Spinal cord (tissue), 10 donors: Measurements from ENCODE around the gene GRIP2. TPM values are rescaled to one million over a fixed set of nuclear protein-coding genes. Genes with fewer than 3 reads are reported as not detected.

Experiments used
- DNase-seq, 6 donors: peaks; one replicate each; pipeline versions ENCODE4 v3.0.0 to v3.0.0-alpha.2; 2013 to 2015; ENCODE audit warnings: low spot score in 6 of 6, low read depth in 4 of 6
- H3K27ac ChIP-seq: one replicate; pipeline ENCODE4 v1.5.1; 2013; ENCODE audit warnings: low read depth, low read length, control low read depth
- H3K27me3 ChIP-seq: one replicate; pipeline ENCODE4 v1.6.1; 2013; ENCODE audit warnings: low read length; ENCODE audit not compliant: control insufficient read depth, insufficient read depth
- H3K36me3 ChIP-seq: one replicate; pipeline ENCODE4 v1.6.1; 2013; ENCODE audit warnings: low read length; ENCODE audit not compliant: control insufficient read depth, insufficient read depth
- H3K4me1 ChIP-seq: one replicate; pipeline ENCODE4 v1.6.1; 2013; ENCODE audit warnings: low read length; ENCODE audit not compliant: control insufficient read depth, insufficient read depth
- H3K4me3 ChIP-seq: one replicate; pipeline ENCODE4 v1.5.1; 2013; ENCODE audit warnings: low read depth, low read length, control low read depth
- H3K9me3 ChIP-seq: one replicate; pipeline ENCODE4 v1.6.1; 2013; ENCODE audit warnings: low read length; ENCODE audit not compliant: control insufficient read depth, insufficient read depth
- WGBS: methylation state at CpG from one replicate; pipeline ENCODE4 v1.1.5; 2013; ENCODE audit warnings: missing lambda C conversion rate; ENCODE audit not compliant: insufficient coverage; 5-methylcytosine and 5-hydroxymethylcytosine counted together
- polyA plus RNA-seq, 2 donors: library from polyadenylated mRNA; unstranded; fragments of 120-200 nt; gene quantifications; one replicate each; pipeline ENCODE4 v1.2.1, GENCODE V29; 2013; ENCODE audit not compliant: insufficient read length in 2 of 2
- total RNA-seq, 2 donors: library from RNA; depleted of rRNA in 1 of 2; stranded (reverse); fragments of 120-200 nt in 1 of 2; fragments of >200 nt in 1 of 2; gene quantifications; one replicate each; pipeline versions ENCODE4 v1.2.3 to v1.2.4, GENCODE V29; 2013 to 2014
- donor health status: healthy.

Gene GRIP2
- total and polyA plus RNA-seq, 4 donors = 6.0 to 24.2 (median 12.9) TPM

DNA sequence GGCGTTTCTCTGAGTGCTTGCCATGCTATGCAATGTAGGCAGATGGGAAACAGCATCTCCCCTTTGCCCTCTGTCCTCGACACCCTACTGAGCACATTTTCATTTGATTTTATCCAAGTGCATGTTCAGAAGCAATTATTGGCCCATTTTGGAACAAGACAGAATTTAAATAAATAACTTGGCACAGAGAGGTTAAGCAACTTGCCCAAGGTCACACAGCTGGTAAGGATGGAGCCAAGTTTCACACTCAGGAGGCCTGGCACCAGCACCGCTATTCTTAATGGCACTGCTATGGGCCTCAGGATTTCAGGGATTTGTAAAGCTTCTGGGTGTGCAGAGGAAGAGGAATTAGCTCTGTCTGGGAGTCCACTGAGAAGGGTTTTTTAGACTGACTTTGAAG lies 2.5 kb upstream of the GRIP2 start:
- Histone ChIP-seq H3K27me3 (no peaks in the 10 kb centered on the region), H3K4me1 (peaks cover 37% of the 10 kb centered on the region), H3K4me3 (no peak overlapping the region), H3K27ac (no peak overlapping the region), H3K36me3 (peaks cover 7% of the 10 kb centered on the region), H3K9me3 (no peaks in the 10 kb centered on the region)
- 84% methylated on average over 3 of the region's 3 CpGs for WGBS
- DNase-seq = no peak

DNA sequence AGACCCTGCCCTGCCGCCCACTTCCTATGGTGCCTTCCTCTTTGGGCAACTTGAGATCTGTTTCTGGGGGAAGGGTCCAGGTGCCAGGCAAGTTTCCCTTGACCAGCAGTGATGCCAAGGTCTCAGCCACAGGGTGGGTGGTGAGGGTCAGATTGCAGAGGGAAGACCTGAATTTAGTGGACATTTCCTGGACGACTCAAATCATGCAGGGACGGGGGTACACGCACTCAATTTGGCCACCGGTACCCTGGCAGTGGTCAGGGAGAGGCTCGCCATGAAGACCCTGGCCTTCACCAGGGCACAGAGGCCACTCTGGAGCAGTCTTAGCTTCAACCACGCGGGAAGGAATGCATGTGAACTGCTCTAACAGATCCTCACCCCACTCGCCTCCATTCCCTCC lies 1.5 kb upstream of the GRIP2 start:
- H3K27me3 ChIP-seq = no peaks in the 10 kb centered on the region
- WGBS = 95% methylated on average over 9 of the region's 9 CpGs

DNA sequence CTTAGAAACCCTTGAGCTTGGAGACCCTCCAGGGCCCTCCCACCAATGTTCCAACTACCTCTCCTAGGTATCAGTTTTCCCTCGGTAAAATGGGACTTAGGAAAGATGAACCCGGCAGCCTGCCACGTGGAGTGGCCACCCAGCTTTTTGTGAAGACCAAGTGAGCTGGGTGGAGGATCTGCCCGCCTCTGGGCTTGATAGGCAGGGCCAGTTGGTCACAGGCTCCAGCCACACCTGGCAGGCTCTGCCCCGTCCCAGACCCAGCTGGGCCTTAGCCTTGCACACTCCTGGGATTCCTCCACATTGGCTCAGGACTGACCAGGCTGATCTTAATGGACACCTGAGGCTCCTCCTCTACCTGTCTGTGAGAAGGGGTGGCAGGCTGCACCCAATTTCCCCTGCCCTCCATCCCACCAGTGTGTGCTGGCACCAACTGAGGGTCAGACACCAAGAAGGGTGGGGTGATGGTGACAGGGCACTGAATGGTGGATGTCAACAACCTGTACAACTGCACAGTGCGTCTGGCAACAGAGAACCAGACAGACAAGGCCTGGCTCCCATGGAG lies 761 bp upstream of the GRIP2 start:
- Histone ChIP-seq H3K9me3 (no peaks in the 10 kb centered on the region), H3K4me3 (no peak overlapping the region)
- 81% methylated on average over 5 of the region's 6 CpGs for WGBS

More for the DNA sequence above, 1.5 kb upstream of the GRIP2 start:
- Histone ChIP-seq H3K4me1 (peaks cover 47% of the 10 kb centered on the region), H3K9me3 (no peaks in the 10 kb centered on the region), H3K36me3 (peaks cover 7% of the 10 kb centered on the region), H3K4me3 (no peak overlapping the region), H3K27ac (no peak overlapping the region)
- no peak for DNase-seq

GRCh38 chr3:14539384-14539741 lies 779 bp downstream of the GRIP2 start:
- H3K4me3 ChIP-seq = peak overlapping the region; percentile 46
- H3K36me3 ChIP-seq = peaks cover 5% of the 10 kb centered on the region
- no peak for DNase-seq
- no peaks in the 10 kb centered on the region for H3K9me3 ChIP-seq
- peaks cover 70% of the 10 kb centered on the region for H3K4me1 ChIP-seq
- no peak overlapping the region for H3K27ac ChIP-seq
- H3K27me3 ChIP-seq = no peaks in the 10 kb centered on the region
- 94% methylated on average over 4 of the region's 4 CpGs for WGBS

More for the DNA sequence above, 761 bp upstream of the GRIP2 start:
- peaks cover 7% of the 10 kb centered on the region for H3K36me3 ChIP-seq
- DNase-seq = no peak
- peaks cover 54% of the 10 kb centered on the region for H3K4me1 ChIP-seq
- no peaks in the 10 kb centered on the region for H3K27me3 ChIP-seq
- no peak overlapping the region for H3K27ac ChIP-seq

- 87% methylated on average over 2 of the region's 3 CpGs for WGBS
- Histone ChIP-seq H3K4me3 (no peak overlapping the region), H3K27me3 (no peaks in the 10 kb centered on the region), H3K9me3 (no peaks in the 10 kb centered on the region), H3K27ac (peak overlapping the region; percentile 78), H3K4me1 (peaks cover 76% of the 10 kb centered on the region), H3K36me3 (peaks cover 5% of the 10 kb centered on the region)
- DNase-seq = no peak
Observed at GRCh38 chr3:14538451-14539088, 1.6 kb downstream of the GRIP2 start.

DNA sequence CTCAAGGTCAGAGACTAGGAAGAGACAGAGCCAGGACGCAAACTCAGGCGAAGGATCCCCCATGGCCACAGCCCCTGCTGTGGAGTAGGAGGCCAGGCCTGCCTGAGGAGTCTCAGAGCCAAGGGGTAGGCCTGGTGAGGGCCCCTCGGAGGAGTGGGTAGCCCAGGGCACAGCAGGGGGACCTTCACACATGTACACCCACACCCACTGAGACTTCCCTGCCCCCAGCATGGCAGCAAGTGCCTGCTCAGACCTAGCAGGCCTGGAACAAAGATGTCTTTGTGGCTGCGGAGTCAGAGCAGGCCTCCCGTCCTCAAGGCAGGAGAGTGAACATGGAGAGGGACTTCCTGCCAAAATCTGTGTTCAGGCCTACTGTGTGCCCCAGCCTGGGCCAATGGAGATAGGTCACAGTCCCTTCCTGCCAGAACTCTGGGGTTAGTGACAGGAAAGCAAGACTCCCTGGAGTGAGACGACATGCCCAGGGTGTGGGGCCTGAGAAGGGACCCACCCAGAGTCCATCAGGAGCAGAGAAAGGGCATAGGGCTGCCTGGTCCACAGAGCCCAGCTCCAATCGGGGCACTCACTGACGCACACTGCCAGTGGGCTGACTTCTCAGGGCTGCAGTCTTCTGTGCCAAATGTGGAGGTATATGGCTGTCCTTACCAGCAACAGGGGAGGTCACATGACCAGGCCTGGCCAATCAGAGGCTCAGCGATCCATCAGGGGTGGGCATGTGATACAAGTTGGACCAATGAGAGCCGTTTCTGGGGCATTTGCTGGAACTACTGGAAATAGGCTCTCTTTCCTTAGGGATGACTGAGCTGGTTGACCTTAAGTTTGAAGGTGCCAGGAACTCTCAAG lies 2.3 kb downstream of the GRIP2 start:
- Histone ChIP-seq H3K27ac (peak overlapping the region; percentile 78), H3K9me3 (no peaks in the 10 kb centered on the region), H3K4me3 (no peak overlapping the region), H3K27me3 (no peaks in the 10 kb centered on the region), H3K36me3 (peaks cover 5% of the 10 kb centered on the region), H3K4me1 (peaks cover 74% of the 10 kb centered on the region)
- no peak for DNase-seq
- WGBS = 69% methylated on average over 10 of the region's 10 CpGs

DNA sequence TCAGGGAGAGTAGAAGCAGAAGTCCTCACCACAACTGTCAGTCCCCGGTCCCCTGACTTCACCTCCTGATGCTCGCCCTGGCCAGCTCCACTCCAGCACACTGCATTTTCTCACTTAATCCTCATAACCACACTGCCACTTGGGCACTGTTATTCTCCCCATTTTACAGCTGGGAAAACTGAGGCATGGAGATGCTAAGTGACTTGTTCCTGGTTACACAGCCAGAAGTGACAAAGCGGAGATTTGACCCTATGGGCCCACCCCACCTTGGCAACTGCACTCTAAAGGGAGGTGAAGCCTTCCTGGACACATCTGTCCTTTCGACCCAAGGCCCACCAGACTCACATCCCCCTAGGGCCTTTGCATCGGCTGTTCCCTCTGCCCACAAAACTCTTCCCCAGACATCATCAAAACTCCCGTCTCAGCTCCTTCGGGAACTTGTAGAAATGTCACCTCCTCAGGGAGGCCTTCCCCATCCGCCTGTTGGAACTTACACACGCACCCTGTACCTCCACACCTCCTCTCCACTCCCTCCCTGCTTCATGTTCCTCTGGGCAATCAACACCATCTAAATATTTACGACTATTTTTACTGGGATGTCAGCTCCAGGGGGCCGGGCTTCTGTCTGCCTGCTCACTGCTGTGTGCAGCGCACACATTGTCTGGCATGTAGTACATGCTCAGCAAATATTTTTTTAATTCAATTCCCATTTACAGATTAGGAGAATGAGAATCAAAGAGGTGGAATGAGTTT lies 3.1 kb downstream of the GRIP2 start:
- 87% methylated on average over 10 of the region's 12 CpGs for WGBS
- peak overlapping the region; percentile 78 for H3K27ac ChIP-seq
- DNase-seq = no peak
- H3K9me3 ChIP-seq = no peaks in the 10 kb centered on the region
- no peak overlapping the region for H3K4me3 ChIP-seq
- H3K27me3 ChIP-seq = no peaks in the 10 kb centered on the region
- peaks cover 6% of the 10 kb centered on the region for H3K36me3 ChIP-seq
- H3K4me1 ChIP-seq = peaks cover 82% of the 10 kb centered on the region

- peaks cover 84% of the 10 kb centered on the region for H3K4me1 ChIP-seq
Observed at GRCh38 chr3:14536055-14536815, 3.9 kb downstream of the GRIP2 start.

DNA sequence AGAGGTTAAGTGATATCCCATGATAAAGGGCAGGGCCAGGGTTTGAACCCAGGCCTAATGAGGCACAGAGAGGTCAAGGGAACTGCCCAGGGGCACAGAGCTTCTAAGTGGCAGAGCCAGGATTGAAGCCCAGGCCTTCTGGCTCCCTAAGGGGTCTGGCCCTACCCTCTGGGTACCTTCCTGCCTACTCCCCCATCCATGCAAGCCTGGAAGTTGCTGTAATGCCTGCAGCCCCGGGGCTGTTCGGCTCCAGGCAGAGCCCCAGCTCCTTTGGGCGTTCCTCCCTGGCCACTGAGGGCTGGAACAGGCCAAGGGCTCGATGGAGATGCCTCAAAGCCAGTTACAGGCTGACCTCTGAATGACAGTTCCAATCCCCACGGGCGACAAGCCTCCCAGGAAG lies 4.5 kb downstream of the GRIP2 start:
- 73% methylated on average over 6 of the region's 6 CpGs for WGBS
- Histone ChIP-seq H3K4me1 (peaks cover 80% of the 10 kb centered on the region), H3K9me3 (no peaks in the 10 kb centered on the region), H3K27me3 (no peaks in the 10 kb centered on the region), H3K27ac (no peak overlapping the region), H3K36me3 (peaks cover 7% of the 10 kb centered on the region), H3K4me3 (no peak overlapping the region)
- DNase-seq = no peak

More at GRCh38 chr3:14536055-14536815, 3.9 kb downstream of the GRIP2 start:
- Histone ChIP-seq H3K4me3 (no peak overlapping the region), H3K27ac (no peak overlapping the region), H3K9me3 (no peaks in the 10 kb centered on the region), H3K27me3 (no peaks in the 10 kb centered on the region), H3K36me3 (peaks cover 7% of the 10 kb centered on the region)
- DNase-seq = no peak
- WGBS = 94% methylated on average over 8 of the region's 10 CpGs
